ENCODE measurements around the gene KCNB1. TPM values are rescaled to one million over a fixed set of nuclear protein-coding genes. Genes with fewer than 3 reads are reported as not detected.

Gene KCNB1
- total RNA-seq, 1 donor from 2014 or later = 1.3 TPM

DNA sequence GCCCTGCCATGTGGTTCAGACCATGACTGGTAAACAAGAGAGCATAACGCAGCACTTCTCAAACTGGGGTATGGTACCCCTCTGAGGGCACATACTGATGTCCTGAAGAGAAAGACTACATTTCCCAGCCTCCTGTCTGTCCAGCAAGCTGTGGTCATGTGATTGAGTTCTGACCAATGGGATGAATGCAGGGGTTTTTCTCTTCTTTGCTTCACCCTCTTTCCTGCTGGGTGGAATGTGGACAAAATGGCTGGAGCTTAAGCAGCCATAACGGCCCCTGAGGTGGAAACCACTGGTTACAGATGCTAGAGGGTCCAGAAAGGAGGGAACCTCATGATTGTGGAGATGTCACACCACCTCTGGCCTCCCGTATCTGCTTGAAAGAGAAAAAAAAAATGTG, 19.4 kb upstream of the KCNB1 start:
- DNase-seq (ENCODE audit: low spot score) = no peak
- TF ChIP-seq, protein P1, sequence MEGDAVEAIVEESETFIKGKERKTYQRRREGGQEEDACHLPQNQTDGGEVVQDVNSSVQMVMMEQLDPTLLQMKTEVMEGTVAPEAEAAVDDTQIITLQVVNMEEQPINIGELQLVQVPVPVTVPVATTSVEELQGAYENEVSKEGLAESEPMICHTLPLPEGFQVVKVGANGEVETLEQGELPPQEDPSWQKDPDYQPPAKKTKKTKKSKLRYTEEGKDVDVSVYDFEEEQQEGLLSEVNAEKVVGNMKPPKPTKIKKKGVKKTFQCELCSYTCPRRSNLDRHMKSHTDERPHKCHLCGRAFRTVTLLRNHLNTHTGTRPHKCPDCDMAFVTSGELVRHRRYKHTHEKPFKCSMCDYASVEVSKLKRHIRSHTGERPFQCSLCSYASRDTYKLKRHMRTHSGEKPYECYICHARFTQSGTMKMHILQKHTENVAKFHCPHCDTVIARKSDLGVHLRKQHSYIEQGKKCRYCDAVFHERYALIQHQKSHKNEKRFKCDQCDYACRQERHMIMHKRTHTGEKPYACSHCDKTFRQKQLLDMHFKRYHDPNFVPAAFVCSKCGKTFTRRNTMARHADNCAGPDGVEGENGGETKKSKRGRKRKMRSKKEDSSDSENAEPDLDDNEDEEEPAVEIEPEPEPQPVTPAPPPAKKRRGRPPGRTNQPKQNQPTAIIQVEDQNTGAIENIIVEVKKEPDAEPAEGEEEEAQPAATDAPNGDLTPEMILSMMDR (IDR thresholded peaks at IDR 0.05) = no peak
- no peak overlapping the region for H3K4me3 Mint-ChIP-seq (ENCODE audit: unreplicated experiment)
- no peak overlapping the region for H3K27ac Mint-ChIP-seq (ENCODE audit: unreplicated experiment)
- H3K27me3 Mint-ChIP-seq (ENCODE audit: low read depth) = peaks cover 3% of the 10 kb centered on the region
- peaks cover 6% of the 10 kb centered on the region for H3K9me3 Mint-ChIP-seq (ENCODE audit: low read depth)
- peaks cover 16% of the 10 kb centered on the region for H3K4me1 Mint-ChIP-seq (ENCODE audit: low read depth)
- H3K36me3 Mint-ChIP-seq (ENCODE audit: low read depth) = peaks cover 3% of the 10 kb centered on the region

DNA sequence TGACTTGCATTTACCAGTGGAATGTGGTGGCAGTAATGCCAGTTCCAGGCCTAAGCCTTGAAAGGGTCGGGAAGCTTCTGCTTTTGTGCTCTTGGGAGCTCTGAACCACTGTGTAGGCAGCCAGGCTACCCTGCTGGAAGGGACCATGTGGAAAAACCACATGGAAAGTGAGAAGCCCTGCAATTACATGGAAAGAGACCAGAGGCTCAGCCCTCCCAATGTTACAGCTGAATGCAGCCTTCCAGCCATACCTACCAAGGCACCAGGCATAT, 14.9 kb upstream of the KCNB1 start:
- Mint-ChIP-seq H3K4me1 (ENCODE audit: low read depth) (peaks cover 10% of the 10 kb centered on the region), H3K27me3 (ENCODE audit: low read depth) (peaks cover 22% of the 10 kb centered on the region), H3K27ac (ENCODE audit: unreplicated experiment) (no peak overlapping the region), H3K4me3 (ENCODE audit: unreplicated experiment) (no peak overlapping the region), H3K9me3 (ENCODE audit: low read depth) (peaks cover 6% of the 10 kb centered on the region), H3K36me3 (ENCODE audit: low read depth) (peaks cover 3% of the 10 kb centered on the region)
- DNase-seq (ENCODE audit: low spot score) = no peak
- TF ChIP-seq, protein P1 (IDR thresholded peaks at IDR 0.05) = no peak

DNA sequence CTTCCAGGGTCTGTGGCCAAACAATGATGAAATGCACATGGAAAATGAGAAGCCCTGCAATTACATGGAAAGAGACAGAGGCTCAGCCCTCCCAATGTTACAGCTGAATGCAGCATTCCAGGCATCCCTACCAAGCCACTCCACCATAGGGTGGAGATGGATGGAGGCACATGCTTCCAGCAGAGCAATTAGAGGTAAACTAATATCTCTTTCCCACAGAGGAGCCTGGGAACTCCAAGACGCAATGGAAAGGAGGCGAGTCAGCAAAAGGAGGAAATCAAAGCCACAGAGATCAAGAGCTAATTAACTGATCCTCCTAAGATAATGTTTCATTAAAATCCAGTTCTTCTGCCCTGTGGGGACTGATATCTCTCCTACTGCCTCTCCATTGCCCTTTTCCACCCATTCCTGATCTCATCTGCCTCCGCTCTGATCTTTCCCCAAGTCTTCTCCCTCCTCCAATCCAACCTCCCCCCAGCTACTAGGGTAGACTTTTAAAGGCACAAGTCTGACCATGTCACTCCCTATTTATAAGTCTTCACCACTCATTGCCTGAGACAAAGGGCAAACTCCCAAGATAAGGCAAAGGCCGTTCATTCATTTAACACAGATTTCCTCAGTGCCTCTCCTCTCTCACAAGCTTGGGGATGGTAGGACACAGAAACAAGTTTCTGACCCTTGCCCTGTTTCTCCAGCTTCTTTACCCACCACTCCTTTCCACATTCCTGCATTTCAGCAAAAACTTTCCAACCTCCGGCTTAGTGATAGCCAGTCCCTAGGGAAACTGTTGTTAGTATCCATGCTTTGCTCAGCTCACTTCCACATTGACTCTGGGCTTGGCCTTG, 14.3 kb upstream of the KCNB1 start:
- no peak for DNase-seq (ENCODE audit: low spot score)
- peaks cover 6% of the 10 kb centered on the region for H3K9me3 Mint-ChIP-seq (ENCODE audit: low read depth)
- peaks cover 3% of the 10 kb centered on the region for H3K36me3 Mint-ChIP-seq (ENCODE audit: low read depth)
- no peak overlapping the region for H3K4me3 Mint-ChIP-seq (ENCODE audit: unreplicated experiment)
- TF ChIP-seq, protein P1 (IDR thresholded peaks at IDR 0.05) = no peak
- H3K27me3 Mint-ChIP-seq (ENCODE audit: low read depth) = peaks cover 26% of the 10 kb centered on the region
- peaks cover 10% of the 10 kb centered on the region for H3K4me1 Mint-ChIP-seq (ENCODE audit: low read depth)
- H3K27ac Mint-ChIP-seq (ENCODE audit: unreplicated experiment) = no peak overlapping the region

DNA sequence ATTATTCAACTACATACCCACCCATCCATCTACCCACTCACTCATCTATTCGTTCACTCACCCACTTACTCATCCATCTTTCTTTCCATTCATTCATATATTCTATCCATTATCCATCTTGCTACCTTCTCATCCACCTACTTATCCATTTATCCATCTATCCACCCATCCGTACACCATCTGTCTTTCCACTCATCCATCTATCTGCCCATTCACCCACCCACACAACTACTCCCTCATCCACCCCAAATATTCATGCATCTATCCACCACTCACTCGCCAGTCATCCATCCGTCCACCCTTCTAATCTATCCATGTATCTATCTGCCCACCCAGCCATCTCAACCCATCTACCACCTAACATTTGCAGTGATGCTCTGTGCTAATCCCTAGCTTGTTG, 13.6 kb upstream of the KCNB1 start:
- no peak overlapping the region for H3K4me3 Mint-ChIP-seq (ENCODE audit: unreplicated experiment)
- H3K27ac Mint-ChIP-seq (ENCODE audit: unreplicated experiment) = no peak overlapping the region
- no peak for DNase-seq (ENCODE audit: low spot score)
- peaks cover 6% of the 10 kb centered on the region for H3K9me3 Mint-ChIP-seq (ENCODE audit: low read depth)
- peaks cover 3% of the 10 kb centered on the region for H3K36me3 Mint-ChIP-seq (ENCODE audit: low read depth)
- H3K4me1 Mint-ChIP-seq (ENCODE audit: low read depth) = peaks cover 10% of the 10 kb centered on the region
- TF ChIP-seq, protein P1 (IDR thresholded peaks at IDR 0.05) = no peak
- peaks cover 29% of the 10 kb centered on the region for H3K27me3 Mint-ChIP-seq (ENCODE audit: low read depth)

DNA sequence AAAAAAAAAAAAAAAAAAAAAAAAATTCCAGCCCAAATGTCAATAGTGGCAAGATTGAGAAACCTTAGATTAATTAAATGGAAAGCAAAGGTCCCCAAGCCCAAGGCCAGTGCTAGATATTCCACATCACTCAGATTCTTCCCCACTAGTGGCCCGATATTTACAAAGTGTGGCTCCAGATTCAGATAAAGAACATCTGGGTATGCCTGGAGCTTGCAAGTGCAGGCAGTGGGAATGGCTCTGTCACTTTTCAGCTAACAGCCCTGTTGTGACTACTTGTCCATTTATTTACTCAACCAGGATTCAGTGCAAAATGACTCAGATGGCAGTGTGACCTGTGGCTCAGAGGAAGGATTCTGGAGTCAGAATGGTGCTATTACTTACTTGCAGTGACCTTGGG, 8.2 kb upstream of the KCNB1 start:
- Mint-ChIP-seq H3K36me3 (ENCODE audit: low read depth) (peaks cover 1% of the 10 kb centered on the region), H3K27me3 (ENCODE audit: low read depth) (peaks cover 61% of the 10 kb centered on the region), H3K4me3 (ENCODE audit: unreplicated experiment) (no peak overlapping the region), H3K9me3 (ENCODE audit: low read depth) (no peaks in the 10 kb centered on the region), H3K27ac (ENCODE audit: unreplicated experiment) (no peak overlapping the region), H3K4me1 (ENCODE audit: low read depth) (no peaks in the 10 kb centered on the region)
- TF ChIP-seq, protein P1 (IDR thresholded peaks at IDR 0.05) = no peak
- DNase-seq (ENCODE audit: low spot score) = no peak

Measured in chondrocyte (in vitro differentiated cells).